Retinal pigment epithelial cell (primary cell): ENCODE data around the gene PIM3.

Experiments
- DNase-seq: peaks from one replicate; pipeline ENCODE4 v3.0.0-alpha.2; 2010; ENCODE audit warnings: low read depth
- H3K4me3 ChIP-seq: 2 replicates; pipeline ENCODE4 v1.5.1; 2011; ENCODE audit warnings: mild to moderate bottlenecking, low read length, control low read depth, moderate library complexity
- TF ChIP-seq, protein P1 (sequence below): conservative IDR thresholded peaks from 2 replicates; pipeline ENCODE4 v1.5.1; 2011; ENCODE audit warnings: low read depth, low read length, control low read depth, inconsistent platforms

The PIM3 gene

DNA sequence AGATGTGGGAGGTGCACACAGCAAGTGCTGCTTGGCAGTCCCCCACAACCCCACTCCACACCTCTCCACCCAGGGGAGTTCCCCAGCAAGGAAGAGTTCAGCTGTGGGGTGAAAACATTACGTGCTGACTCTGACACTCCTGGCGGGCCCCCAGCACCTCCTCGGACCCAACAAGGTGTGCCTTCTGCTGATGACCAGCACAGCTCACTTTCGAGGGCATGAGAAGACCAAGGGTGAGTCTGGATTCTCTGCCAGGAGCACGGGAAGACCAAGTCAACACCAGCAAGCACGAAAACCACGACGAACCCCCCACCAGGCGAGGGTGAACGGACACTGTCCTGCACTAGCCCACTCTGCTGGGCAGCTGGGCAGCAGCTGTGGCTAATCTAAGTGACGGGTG is 43.7 kb upstream of the PIM3 start:
- no peak for DNase-seq
- no peak overlapping the region for H3K4me3 ChIP-seq
- TF ChIP-seq, protein P1, sequence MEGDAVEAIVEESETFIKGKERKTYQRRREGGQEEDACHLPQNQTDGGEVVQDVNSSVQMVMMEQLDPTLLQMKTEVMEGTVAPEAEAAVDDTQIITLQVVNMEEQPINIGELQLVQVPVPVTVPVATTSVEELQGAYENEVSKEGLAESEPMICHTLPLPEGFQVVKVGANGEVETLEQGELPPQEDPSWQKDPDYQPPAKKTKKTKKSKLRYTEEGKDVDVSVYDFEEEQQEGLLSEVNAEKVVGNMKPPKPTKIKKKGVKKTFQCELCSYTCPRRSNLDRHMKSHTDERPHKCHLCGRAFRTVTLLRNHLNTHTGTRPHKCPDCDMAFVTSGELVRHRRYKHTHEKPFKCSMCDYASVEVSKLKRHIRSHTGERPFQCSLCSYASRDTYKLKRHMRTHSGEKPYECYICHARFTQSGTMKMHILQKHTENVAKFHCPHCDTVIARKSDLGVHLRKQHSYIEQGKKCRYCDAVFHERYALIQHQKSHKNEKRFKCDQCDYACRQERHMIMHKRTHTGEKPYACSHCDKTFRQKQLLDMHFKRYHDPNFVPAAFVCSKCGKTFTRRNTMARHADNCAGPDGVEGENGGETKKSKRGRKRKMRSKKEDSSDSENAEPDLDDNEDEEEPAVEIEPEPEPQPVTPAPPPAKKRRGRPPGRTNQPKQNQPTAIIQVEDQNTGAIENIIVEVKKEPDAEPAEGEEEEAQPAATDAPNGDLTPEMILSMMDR: no peak

DNA sequence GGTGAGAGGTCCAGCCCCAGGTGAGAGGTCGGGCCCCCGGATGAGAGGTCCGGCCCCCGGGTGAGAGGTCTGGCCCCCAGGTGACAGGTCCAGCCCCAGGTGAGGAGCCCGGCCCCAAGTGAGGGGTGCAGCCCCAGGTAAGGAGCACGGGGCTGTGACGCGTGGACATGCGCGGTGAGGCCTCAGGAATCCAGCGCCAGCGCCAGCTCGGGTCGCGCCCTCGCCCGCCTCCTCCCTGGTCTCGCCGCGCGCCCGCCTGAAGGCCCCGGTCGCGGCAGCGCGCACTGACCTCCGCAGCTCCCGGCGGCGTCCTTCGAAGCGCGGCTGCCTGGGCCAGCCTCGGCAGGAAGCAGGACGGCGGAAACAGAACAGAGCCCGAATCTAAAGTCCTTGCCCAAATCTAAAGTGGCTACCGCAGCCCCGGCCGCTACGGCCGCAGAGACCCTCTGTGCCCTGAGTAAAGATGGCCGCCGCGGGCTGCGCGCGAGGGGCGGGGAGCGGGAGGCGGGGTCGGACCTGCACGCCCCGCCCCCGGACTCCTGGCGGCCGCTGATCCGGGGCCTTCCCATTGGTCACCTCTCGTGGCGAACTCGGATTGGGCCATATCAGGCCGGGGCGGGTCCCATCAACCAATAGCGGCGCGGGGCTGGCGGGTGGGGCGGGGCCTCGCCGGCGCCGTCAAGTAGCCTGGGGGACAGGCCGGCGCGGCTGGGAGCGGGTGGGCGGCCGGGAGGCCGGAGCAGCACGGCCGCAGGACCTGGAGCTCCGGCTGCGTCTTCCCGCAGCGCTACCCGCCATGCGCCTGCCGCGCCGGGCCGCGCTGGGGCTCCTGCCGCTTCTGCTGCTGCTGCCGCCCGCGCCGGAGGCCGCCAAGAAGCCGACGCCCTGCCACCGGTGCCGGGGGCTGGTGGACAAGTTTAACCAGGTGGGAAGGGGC is 42.3 kb upstream of the PIM3 start, which contains the start of the genes ALG12 and CRELD2:
Gene ALG12 (minus strand): TSS at position 465 of the 937 bp plus-strand sequence. CDS start 4,673 bp downstream, outside the sequence.
Gene CRELD2 (plus strand): TSS at position 661 of the 937 bp plus-strand sequence. CDS start 136 bp downstream, at position 797.
- H3K4me3 ChIP-seq: peak within 1 kb of the TSS; percentile 73
- peak; percentile 83 for DNase-seq
- TF ChIP-seq, protein P1: no peak

DNA sequence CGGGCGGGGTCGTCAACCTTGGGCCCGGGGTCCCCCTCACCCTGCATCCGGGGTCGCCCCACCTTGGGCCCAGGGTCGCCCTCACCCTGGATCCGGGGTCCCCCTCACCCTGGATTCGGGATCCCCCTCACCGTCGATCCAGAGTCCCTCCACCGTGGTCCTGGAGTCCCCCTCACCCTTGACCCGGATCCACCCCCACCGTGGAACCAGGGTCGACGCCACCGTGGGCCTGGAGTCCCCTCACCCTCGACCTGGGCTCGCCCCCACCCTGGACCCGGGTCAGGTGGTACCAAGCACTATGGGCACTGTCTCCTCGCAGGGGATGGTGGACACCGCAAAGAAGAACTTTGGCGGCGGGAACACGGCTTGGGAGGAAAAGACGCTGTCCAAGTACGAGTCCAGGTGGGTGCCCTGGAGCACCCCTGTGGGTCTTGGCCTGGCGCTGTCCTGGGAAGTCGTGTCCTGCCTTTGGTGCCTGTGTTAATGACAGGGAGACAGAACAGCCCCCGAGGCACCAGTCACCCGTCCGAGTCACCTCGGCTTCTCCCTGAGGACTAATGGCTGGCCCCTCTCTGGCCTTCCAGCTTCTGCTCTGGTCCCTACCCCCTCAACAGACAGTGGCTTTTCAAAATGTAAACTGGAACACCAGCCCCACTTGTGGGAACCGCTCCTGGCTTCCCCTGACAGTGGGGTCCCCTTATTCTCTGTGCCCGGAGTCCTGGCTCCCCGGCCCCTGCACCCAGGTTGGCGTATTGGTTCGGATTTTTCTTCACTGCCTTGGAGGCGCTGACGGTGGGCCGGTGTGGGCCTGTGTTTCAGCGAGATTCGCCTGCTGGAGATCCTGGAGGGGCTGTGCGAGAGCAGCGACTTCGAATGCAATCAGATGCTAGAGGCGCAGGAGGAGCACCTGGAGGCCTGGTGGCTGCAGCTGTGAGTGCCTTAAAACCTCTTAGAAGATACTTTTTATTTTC is 41.4 kb upstream of the PIM3 start:
- TF ChIP-seq, protein P1: no peak
- peak overlapping the region; percentile 68 for H3K4me3 ChIP-seq
- no peak for DNase-seq

DNA sequence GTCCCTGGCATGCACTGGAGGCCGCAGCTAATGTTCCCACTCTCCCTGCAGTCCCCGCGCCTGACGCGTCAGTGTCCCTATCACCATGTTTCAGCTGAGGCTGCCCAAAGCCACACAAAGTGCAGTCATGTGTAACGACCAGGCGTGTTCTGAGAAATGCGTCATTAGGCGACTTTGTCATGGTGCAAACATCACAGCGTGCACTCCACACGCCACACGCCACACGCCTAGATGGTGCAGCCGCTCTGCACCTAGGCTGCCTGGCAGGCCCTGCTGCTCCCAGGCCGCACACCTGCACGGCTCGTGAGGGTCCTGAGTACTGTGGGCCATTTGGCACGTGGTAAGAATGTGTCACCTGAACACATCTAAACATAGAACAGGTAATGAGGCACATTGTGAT is 39.7 kb upstream of the PIM3 start:
- H3K4me3 ChIP-seq: no peak overlapping the region
- TF ChIP-seq, protein P1: no peak
- DNase-seq: no peak

DNA sequence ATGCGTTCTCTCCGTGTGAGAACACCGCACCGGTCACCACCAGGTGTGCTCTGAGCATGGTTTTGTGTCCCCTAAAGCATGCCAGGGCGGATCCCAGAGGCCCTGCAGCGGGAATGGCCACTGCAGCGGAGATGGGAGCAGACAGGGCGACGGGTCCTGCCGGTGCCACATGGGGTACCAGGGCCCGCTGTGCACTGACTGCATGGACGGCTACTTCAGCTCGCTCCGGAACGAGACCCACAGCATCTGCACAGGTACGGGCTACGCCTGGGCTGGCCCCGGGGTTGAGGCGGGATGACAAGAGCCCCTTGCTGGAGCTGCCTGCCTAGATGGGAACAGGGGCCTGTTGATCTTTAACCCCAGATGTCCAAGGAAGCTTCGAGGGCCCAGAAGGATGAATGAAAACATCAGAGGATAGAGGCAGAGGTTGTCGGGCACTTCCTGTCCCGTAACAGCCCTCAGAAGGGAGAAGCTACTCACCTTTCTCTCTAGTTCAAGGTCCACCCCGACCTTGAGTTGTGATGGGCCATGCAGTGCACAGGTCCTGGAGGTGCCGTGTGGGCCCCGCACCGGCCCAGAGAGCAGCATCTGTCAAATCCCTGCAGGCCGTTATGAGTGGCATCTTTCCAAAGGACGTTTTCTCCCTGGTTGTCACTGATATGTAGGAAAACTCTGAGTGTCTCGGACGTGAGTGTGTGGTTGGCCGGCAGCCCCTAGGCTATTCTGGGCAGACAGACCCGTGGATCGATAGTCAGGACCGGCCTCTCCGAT is 38.9 kb upstream of the PIM3 start:
- DNase-seq: no peak
- TF ChIP-seq, protein P1: no peak
- no peak overlapping the region for H3K4me3 ChIP-seq

DNA sequence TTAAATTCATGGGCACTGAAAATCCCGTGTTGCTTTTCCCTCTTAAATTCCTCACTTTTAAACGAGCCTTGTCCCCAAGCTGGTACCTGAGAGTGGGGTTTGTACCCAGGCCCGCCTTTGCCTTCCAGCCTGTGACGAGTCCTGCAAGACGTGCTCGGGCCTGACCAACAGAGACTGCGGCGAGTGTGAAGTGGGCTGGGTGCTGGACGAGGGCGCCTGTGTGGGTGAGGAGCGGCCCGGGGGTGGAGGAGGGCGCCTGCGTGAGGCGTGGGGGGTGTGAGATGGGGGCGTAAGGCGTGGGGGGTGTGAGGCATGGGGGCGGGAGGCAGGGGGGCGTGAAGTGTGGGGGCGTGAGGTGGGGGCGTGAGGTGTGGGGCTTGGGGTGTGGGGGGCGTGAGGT is 38.1 kb upstream of the PIM3 start:
- no peak for DNase-seq
- H3K4me3 ChIP-seq: no peak overlapping the region
- TF ChIP-seq, protein P1: no peak
